Measurements from ENCODE around the gene AP1G1.
A peak's percentile ranks its signal among the peaks of the same experiment; 100 is the strongest.
"Not testable (repeated sequence)": the region's sequence is repeated elsewhere in the genome, so short reads cannot be mapped to it uniquely, and the experiment has no call there.

The AP1G1 gene

GRCh38 chr16:71698491-71698890 is 110.1 kb downstream of the AP1G1 start:
- no peak for DNase-seq

GRCh38 chr16:71693164-71693563 is 115.5 kb downstream of the AP1G1 start:
- no peak for DNase-seq

- DNase-seq, result no peak
These were observed 118.7 kb downstream of the AP1G1 start for GRCh38 chr16:71689901-71690300.

GRCh38 chr16:71687861-71688260 is 120.8 kb downstream of the AP1G1 start:
- DNase-seq, result peak; percentile 27

GRCh38 chr16:71684280-71684679 is 124.4 kb downstream of the AP1G1 start:
- DNase-seq, result not testable (repeated sequence)

GRCh38 chr16:71681360-71681759 is 127.3 kb downstream of the AP1G1 start:
- DNase-seq, result no peak

All from inflammatory macrophage treated with lipopolysaccharide for 4 hours (primary cell).